ENCODE data around the gene ALDH1B1.

DNA sequence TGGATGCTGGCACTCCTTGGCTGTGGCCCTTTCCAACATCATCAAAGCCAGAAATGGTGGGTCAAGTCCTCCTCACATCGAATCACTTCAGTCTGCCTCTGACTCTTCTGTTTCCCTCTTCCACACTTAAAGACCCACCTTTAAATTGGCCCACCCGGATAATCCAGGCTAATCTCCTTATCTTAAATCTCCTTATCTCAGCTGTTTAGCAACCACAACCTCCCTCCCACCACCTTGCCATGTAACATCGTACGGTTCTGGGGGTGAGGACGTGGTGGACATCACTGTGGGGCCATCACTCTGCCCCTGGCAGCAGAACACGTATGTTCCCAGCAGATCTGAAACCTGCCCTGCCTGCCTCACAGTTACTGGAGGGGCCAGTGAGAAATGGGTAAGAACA is 20.2 kb downstream of the ALDH1B1 start:
- TF ChIP-seq, protein P1, sequence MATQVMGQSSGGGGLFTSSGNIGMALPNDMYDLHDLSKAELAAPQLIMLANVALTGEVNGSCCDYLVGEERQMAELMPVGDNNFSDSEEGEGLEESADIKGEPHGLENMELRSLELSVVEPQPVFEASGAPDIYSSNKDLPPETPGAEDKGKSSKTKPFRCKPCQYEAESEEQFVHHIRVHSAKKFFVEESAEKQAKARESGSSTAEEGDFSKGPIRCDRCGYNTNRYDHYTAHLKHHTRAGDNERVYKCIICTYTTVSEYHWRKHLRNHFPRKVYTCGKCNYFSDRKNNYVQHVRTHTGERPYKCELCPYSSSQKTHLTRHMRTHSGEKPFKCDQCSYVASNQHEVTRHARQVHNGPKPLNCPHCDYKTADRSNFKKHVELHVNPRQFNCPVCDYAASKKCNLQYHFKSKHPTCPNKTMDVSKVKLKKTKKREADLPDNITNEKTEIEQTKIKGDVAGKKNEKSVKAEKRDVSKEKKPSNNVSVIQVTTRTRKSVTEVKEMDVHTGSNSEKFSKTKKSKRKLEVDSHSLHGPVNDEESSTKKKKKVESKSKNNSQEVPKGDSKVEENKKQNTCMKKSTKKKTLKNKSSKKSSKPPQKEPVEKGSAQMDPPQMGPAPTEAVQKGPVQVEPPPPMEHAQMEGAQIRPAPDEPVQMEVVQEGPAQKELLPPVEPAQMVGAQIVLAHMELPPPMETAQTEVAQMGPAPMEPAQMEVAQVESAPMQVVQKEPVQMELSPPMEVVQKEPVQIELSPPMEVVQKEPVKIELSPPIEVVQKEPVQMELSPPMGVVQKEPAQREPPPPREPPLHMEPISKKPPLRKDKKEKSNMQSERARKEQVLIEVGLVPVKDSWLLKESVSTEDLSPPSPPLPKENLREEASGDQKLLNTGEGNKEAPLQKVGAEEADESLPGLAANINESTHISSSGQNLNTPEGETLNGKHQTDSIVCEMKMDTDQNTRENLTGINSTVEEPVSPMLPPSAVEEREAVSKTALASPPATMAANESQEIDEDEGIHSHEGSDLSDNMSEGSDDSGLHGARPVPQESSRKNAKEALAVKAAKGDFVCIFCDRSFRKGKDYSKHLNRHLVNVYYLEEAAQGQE (IDR thresholded peaks at IDR 0.05; ENCODE audit: insufficient read depth in 1 of 2, low read depth in 2 of 2, low read length in 2 of 2): no peak
- TF ChIP-seq SIN3A (IDR thresholded peaks at IDR 0.05; ENCODE audit: borderline replicate concordance, insufficient read depth, low read length) (no peak), POLR2AphosphoS5 (IDR thresholded peaks at IDR 0.05; ENCODE audit: low read depth, low read length) (no peak), TAF1 (IDR thresholded peaks at IDR 0.05; ENCODE audit: borderline replicate concordance, insufficient read depth, low read length) (no peak), FOXP2 (optimal IDR thresholded peaks at IDR 0.05; ENCODE audit: borderline replicate concordance, extremely low read depth, extremely low read length, insufficient read depth) (no peak)

Data from PFSK-1 (cell line).